Type B pancreatic cell (in vitro differentiated cells): ENCODE results near the gene ACOT9. TPM values are rescaled to one million over a fixed set of nuclear protein-coding genes. Genes with fewer than 3 reads are reported as not detected.
"Not testable (repeated sequence)": the region's sequence is repeated elsewhere in the genome, so short reads cannot be mapped to it uniquely, and the experiment has no call there.

Source experiments
- DNase-seq: peaks from one replicate; pipeline ENCODE4 v3.0.0; 2021; ENCODE audit warnings: mixed read lengths; ENCODE audit not compliant: unreplicated experiment; ENCODE audit errors: extremely low spot score
- H3K27ac Mint-ChIP-seq: 2 replicates; pipeline ENCODE4 v1.8.0; 2021; ENCODE audit warnings: mild to moderate bottlenecking, mixed read lengths
- H3K27me3 Mint-ChIP-seq: 2 replicates; pipeline ENCODE4 v1.8.0; 2021; ENCODE audit warnings: mixed read lengths
- H3K36me3 Mint-ChIP-seq: 2 replicates; pipeline ENCODE4 v1.8.0; 2021; ENCODE audit warnings: mixed read lengths
- H3K4me1 Mint-ChIP-seq: one replicate; pipeline ENCODE4 v1.8.0; 2021; ENCODE audit warnings: mixed read lengths; ENCODE audit not compliant: unreplicated experiment
- H3K4me3 Mint-ChIP-seq: 2 replicates; pipeline ENCODE4 v1.8.0; 2021; ENCODE audit warnings: mild to moderate bottlenecking, mixed read lengths
- H3K9me3 Mint-ChIP-seq: 2 replicates; pipeline ENCODE4 v1.8.0; 2021; ENCODE audit warnings: mixed read lengths
- total RNA-seq: library from RNA; stranded (reverse); gene quantifications from 2 replicates; pipeline ENCODE4 v1.2.1, GENCODE V29; 2021; ENCODE audit warnings: low replicate concordance
- TF ChIP-seq, protein P1 (sequence below): fragments of 200-600 bp; sonication (generic); conservative IDR thresholded peaks from 2 replicates; pipeline ENCODE4 v1.5.0; 2021; ENCODE audit warnings: antibody characterized with exemption, mild to moderate bottlenecking

The ACOT9 gene
- total RNA-seq, 1 donor from 2014 or later = 37.9 TPM

- H3K36me3 Mint-ChIP-seq = peaks cover 4% of the 10 kb centered on the region
- H3K27me3 Mint-ChIP-seq = no peaks in the 10 kb centered on the region
- TF ChIP-seq, protein P1, sequence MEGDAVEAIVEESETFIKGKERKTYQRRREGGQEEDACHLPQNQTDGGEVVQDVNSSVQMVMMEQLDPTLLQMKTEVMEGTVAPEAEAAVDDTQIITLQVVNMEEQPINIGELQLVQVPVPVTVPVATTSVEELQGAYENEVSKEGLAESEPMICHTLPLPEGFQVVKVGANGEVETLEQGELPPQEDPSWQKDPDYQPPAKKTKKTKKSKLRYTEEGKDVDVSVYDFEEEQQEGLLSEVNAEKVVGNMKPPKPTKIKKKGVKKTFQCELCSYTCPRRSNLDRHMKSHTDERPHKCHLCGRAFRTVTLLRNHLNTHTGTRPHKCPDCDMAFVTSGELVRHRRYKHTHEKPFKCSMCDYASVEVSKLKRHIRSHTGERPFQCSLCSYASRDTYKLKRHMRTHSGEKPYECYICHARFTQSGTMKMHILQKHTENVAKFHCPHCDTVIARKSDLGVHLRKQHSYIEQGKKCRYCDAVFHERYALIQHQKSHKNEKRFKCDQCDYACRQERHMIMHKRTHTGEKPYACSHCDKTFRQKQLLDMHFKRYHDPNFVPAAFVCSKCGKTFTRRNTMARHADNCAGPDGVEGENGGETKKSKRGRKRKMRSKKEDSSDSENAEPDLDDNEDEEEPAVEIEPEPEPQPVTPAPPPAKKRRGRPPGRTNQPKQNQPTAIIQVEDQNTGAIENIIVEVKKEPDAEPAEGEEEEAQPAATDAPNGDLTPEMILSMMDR = no peak
- no peaks in the 10 kb centered on the region for H3K9me3 Mint-ChIP-seq
- H3K27ac Mint-ChIP-seq = no peak overlapping the region
- no peak overlapping the region for H3K4me3 Mint-ChIP-seq
- DNase-seq = no peak
- H3K4me1 Mint-ChIP-seq = peaks cover 17% of the 10 kb centered on the region
Observed at GRCh38 chrX:23664496-23664895, 78.6 kb downstream of the ACOT9 start.

DNA sequence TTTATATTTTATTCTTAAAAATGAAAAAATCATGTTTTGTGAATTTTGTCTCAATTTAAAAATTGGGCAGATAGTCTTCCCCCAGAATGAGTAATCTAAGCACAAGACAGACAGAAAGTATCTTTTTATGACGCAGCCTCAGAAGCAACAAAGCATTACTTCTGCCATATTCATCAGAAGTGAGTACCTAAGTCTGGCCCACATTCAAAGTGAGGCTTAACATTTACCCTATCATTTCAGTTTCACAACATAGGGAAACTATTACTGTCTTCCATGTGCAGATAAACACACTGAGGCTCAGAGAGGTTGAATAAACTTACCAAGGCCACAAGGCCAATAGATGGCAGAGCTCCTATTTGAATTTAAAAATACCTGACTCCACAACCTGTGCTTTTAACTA, 80.2 kb downstream of the ACOT9 start:
- H3K4me1 Mint-ChIP-seq = peaks cover 8% of the 10 kb centered on the region
- TF ChIP-seq, protein P1 = no peak
- no peak for DNase-seq
- H3K9me3 Mint-ChIP-seq = no peaks in the 10 kb centered on the region
- H3K27ac Mint-ChIP-seq = no peak overlapping the region
- no peaks in the 10 kb centered on the region for H3K27me3 Mint-ChIP-seq
- no peak overlapping the region for H3K4me3 Mint-ChIP-seq
- H3K36me3 Mint-ChIP-seq = no peaks in the 10 kb centered on the region

- no peak for DNase-seq
- Mint-ChIP-seq H3K9me3 (no peaks in the 10 kb centered on the region), H3K4me1 (peaks cover 7% of the 10 kb centered on the region), H3K27ac (no peak overlapping the region), H3K36me3 (no peaks in the 10 kb centered on the region), H3K27me3 (no peaks in the 10 kb centered on the region), H3K4me3 (no peak overlapping the region)
- TF ChIP-seq, protein P1 = no peak
Observed at GRCh38 chrX:23662187-23662586, 80.9 kb downstream of the ACOT9 start.

- Mint-ChIP-seq H3K4me1 (peaks cover 7% of the 10 kb centered on the region), H3K4me3 (no peak overlapping the region), H3K36me3 (no peaks in the 10 kb centered on the region), H3K27ac (no peak overlapping the region), H3K27me3 (no peaks in the 10 kb centered on the region), H3K9me3 (no peaks in the 10 kb centered on the region)
- DNase-seq = no peak
- TF ChIP-seq, protein P1 = no peak
Observed at GRCh38 chrX:23661671-23662070, 81.4 kb downstream of the ACOT9 start.

GRCh38 chrX:23660766-23661132, 82.3 kb downstream of the ACOT9 start:
- no peaks in the 10 kb centered on the region for H3K27me3 Mint-ChIP-seq
- no peak overlapping the region for H3K4me3 Mint-ChIP-seq
- H3K9me3 Mint-ChIP-seq = no peaks in the 10 kb centered on the region
- H3K36me3 Mint-ChIP-seq = no peaks in the 10 kb centered on the region
- DNase-seq = no peak
- H3K4me1 Mint-ChIP-seq = peaks cover 7% of the 10 kb centered on the region
- TF ChIP-seq, protein P1 = no peak
- H3K27ac Mint-ChIP-seq = no peak overlapping the region

GRCh38 chrX:23660083-23660765, 82.9 kb downstream of the ACOT9 start:
- H3K4me1 Mint-ChIP-seq, H3K9me3 Mint-ChIP-seq, H3K27me3 Mint-ChIP-seq, H3K4me3 Mint-ChIP-seq, H3K36me3 Mint-ChIP-seq, DNase-seq: not testable (repeated sequence)
- peak overlapping the region; percentile 7 for H3K27ac Mint-ChIP-seq
